GM18907 (cell line): ENCODE results near the gene PLXDC2.

Experiments
- ATAC-seq: cut with Tn5 transposase; IDR thresholded peaks from one replicate; pipeline ENCODE4 v1.9.1; 2021; ENCODE audit warnings: mild to moderate bottlenecking, moderate library complexity; ENCODE audit not compliant: unreplicated experiment

PLXDC2 gene

DNA sequence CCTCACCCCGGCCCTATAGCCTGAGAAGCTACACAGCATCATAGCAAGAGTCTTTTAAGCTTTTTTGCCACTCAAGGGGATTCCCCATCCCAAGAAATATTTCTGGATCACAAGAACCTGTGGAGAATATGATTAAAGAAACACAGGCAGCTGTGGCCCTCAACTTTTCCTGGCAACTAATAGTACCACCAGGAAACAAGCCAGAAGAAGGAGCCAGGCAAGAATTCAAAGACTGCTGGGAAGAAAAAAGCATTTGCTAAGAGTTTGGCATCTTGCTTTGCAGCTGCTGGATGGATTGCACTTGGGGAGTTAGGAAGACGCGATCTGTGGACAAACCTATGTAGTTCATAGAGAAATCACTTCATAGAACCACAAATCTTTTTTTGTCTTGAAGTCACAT is 437.8 kb downstream of the PLXDC2 start:
- no peak for ATAC-seq

DNA sequence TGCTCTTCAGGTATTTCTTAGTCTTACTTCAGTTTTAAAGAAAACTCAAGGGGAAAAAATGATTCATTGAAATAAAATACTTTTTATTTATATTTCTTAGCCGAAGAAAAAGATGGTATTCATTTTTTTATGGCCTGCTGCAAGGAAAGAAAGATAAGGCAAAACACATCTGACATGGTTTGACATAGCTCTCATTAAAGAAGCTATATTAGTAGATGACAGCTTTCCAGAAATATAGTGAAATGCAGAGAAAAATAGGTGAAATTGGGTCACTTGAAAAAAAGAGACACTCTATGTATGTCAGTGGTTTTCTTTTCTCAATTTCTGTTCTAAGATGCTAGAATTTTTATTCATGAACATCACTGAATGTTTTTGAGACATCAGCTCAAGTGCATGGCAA is 438.3 kb downstream of the PLXDC2 start:
- ATAC-seq, result no peak

DNA sequence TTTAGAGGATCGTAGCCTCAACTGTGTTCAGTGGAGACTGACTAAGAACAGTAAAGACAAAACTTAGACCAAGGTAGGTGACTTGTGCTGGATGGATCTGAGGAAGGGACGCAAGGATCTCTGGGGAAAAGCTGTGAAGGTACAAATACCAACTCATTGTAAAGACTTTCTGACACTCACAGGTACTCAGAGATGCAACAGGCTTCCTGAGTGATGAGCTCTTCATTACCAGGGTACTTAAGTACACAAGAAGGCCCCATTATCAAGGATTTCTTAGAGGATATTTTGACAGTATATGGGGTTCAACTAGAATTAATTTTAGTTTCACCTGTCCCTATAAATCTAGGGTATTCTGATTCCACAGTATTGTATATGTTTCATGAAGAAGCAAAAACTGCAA is 440.7 kb downstream of the PLXDC2 start:
- ATAC-seq, result peak; percentile 15

DNA sequence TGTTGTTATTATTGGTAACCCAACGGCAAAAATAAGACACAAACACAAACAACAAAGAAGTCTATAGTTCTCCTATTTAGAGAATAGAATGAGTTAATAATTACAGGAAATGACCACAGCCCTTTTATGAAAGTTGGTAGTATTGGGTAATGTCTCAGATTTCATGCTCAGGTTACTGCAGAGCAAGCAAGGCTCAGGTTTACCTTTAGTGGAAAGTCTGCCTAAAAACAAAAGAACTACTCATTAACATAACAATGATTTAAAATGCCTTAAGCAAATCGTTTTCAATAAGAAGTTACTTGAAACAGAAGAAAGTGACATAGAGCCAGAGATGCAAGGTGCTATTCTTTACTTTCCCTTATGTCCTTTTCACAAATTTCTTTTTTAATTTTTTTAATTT is 441.2 kb downstream of the PLXDC2 start:
- ATAC-seq, result peak; percentile 92

DNA sequence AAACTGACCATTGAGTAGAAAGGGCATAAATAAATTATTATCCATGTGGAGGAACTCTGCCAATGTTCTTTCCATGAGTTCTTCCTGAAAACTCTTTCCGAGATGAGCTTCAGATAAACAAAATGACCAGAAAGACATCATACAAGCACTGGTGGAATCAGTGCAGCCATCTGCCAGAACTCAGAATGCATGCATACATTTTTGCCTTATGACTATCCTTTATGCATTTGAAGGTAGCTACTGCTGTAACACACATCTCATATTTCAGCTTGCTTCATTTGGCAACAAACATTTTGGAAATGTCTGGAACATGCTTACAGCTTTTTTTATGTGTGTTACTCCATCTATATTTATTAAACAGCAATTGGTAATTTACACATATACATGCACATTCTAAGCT is 448.9 kb downstream of the PLXDC2 start:
- no peak for ATAC-seq

DNA sequence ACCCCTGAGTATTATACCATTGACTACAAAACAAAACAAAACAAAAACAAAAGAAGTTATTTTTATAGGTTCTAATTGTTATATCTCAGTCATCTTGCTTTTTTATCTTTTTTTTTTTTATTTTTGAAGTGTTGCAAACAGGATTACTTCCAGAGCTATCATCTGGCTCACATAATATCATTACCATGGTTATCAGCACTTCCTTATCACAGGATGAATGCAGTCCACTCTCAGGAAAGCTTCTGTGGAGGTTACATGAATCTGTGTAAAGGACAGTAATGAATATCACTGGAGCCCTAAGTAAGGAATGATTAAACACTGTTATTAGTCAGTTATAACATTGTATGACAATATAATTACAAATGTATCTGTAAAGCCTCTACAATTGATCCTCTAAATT is 451.5 kb downstream of the PLXDC2 start:
- ATAC-seq, result no peak

DNA sequence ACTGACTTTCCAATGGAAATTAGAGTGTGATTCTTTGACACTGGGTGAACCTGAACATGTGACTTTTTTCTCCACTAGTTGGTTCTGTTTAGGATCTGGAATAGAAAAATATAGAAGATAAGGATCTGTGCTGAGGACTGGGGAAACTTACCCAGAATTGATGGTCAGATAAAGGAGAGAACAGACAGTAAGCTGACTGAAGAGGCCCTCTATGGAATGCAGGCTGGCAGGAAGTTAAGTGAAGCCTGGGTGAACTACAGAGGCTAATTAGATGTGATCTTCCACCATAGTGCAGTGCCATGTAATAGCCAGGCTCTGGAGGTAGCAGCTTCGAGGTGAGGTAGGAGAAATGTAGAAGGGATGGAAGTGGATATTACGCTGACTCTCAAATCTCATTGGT is 455.3 kb downstream of the PLXDC2 start:
- ATAC-seq, result no peak

DNA sequence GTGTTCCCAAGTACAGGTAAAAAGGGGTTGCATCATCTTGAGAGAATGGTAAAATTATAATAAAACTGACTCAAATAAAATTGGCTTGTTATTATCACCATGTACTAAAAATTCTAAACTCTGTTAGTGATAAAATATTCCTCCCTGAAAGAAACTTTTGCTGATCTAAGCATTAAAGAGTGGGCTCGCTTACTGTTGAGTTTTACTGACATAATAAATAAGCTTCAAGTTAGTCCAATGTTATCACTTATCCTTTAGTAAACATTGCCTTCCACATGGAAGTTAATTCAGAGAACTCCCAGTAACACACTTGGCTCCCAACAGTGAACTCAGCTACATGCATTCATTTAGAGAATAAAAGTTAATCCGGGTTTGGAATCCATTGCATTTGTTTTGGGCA is 456.4 kb downstream of the PLXDC2 start:
- ATAC-seq, result no peak

DNA sequence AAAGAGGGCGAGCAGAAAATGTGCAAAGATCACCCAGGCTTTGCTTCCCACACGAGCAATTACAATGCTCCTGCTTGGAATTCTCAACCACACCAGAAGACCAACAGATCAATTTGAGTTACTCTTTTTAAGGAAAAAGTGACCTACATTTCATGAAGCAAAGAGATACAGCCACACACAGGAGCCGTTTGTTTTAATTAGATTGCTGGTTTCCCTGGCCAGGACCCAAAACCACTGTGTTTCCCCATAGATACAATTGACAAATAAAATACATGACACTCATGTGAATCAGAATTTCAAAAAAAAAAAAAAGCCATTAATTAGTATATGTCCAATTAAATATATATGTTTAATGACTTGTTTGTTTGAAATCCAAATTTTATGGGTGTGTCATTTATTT is 458.3 kb downstream of the PLXDC2 start:
- ATAC-seq, result no peak

DNA sequence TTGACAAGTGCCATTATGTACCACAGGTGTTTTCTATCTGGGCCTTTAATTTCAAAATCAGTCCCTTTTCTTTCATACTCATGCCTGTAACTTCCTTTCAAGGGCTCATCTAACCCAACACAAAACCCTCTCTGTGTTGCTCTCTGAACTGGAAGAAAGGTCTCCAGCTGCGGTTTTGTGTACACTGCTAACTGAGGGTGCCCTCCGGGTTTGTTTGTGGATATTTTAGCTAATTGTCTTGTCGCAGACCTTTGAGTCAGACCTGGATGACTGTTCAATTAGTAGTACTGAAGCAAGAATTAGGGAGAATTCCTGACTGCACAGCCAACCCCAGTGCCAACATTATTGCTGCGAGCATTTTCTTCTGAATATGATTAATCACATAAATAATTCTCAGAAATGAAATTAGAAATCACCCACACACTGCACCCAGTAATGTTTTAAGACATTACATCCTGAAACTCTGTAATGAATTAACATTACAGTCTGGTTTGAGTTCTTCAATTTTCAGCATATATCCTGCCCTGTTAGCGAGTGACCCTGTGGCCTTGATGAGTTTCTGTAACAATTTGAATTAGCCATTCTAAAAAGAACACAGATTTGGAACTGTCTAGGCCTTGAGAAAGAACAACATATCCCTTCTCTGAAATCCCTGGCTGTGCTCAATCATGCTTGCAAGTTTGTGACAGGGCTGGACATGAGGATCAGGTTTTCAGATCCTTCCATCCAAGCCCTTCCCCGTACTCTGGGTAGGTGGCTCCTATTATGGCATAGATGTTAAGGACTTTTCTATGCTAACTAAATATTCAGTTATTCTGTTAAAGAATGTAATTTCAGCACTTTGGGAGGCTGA is 460.1 kb downstream of the PLXDC2 start:
- no peak for ATAC-seq

DNA sequence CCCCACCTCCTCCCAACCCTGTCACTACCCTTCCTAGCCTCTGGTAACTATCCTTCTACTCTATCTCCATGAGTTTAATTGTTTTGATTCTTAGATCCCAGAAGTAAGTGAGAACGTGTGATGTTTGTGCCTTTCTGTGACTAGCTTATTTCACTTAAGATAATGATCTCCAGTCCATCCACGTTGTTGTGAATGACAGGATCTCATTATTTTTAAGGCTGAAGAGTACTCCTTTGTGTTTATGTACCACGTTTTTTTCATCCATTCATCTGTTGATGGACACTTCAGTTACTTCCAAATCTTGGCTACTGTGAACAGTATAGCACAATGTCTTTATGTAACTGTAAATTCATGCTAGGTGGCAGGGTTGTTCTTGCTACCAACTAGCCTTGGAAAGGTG is 461.6 kb downstream of the PLXDC2 start:
- no peak for ATAC-seq

DNA sequence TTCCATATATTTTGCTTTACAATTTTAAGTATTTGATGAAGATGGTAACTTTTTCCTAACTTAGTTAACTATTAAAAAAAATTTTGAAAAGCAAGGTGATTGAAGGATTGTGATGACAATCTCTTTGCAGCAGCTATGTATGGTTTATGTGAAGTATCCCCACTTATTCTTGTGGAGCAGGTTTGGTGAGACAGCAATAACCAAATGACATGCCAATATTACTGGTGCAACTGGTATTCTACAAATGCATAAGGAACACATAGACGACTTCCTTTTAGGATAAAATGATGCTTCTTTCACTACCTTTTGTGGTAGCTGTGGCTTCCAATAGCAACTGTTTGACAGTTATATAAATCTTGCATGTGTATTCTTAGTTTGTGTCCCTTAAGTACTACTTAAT is 465.3 kb downstream of the PLXDC2 start:
- no peak for ATAC-seq

DNA sequence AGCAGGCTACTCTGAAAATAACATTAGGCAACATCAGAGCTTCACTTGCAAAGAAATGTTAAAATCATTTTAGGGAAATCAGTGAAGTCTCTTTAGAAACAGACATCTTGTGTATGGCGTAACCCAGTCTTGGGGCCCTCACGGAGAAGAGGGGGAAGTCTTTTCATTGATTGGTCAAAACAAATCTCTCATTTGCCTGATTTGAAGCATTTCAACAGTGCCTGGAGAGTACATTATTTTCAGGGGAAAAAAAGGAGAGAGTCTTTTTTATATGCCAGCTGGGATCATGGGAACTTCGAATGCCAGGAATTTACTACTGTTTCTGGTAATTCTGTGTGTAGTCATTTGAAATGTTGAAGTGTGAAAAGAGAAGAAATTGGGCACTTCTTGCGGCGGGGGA is 471.4 kb downstream of the PLXDC2 start:
- no peak for ATAC-seq

DNA sequence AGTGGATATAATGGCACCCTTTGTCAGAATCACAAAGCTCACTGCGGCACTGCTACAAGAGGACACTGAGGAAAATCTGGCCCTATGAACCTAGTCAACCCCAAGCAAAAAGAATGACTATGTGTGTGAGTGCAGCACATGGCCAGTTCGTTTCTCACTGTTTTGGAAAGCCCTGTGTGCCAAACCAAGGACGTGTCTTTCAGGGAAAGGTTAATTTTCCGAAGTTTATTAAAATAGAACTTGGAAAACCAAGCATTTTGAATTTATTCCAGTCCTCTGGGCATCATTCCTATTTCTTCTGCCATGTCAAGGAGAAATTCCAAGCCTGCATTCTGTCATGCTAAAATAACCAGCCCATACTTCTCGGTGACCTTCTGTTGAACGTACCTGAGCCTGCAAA is 471.8 kb downstream of the PLXDC2 start:
- ATAC-seq, result no peak

DNA sequence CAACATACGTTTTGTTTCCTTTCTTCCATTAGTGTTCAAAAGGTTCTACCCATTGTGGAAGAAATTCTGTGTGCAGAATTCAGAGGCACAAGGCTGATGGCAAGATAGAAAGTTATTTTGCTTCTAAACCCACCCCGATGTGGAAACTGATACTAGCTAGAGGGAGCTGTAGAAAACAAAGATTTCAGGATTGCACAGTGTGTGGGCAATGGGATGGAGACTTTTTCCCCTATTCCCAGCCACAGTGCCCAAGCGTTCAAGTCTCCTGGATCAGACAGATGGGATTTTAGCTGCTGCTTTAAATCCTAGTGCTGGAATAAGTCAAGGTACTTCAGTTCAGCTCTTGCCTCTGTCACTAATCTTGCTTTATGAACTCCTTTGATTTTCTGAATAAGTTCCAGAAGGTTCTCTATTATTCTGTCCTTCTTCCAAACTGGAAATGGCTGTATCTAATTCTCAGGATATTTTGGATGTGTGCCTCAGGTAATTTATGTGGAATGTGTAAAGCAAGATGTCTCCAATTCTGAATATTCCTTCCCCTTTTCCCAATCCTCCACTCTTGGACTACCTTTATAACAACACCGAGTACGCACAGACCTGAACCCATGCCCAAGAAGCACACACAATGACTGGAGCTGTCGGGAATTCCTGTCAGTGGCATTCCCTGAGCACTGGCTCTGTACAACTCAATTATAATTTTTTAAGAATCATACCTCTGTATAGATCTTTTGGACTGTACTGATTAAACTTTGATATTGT is 473.0 kb downstream of the PLXDC2 start:
- no peak for ATAC-seq

DNA sequence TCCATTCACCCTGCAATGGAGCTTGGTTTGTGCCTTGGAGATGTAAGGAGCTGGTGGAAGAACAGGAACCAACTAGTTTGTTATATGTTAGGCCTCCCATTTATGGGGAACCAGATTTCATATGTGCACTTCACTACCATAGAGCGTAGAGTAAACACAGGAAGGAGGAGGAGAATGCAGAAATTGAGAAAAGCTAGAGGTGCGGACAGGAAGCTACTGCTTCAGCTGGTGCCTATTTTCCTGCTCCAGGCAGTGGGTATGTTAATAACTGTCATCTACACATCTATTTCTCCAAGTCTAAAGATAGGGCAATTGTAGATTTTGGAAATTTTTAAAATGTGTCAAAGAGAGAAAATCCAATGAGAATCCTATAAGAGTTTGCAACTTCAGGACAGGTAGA is 482.2 kb downstream of the PLXDC2 start:
- no peak for ATAC-seq

DNA sequence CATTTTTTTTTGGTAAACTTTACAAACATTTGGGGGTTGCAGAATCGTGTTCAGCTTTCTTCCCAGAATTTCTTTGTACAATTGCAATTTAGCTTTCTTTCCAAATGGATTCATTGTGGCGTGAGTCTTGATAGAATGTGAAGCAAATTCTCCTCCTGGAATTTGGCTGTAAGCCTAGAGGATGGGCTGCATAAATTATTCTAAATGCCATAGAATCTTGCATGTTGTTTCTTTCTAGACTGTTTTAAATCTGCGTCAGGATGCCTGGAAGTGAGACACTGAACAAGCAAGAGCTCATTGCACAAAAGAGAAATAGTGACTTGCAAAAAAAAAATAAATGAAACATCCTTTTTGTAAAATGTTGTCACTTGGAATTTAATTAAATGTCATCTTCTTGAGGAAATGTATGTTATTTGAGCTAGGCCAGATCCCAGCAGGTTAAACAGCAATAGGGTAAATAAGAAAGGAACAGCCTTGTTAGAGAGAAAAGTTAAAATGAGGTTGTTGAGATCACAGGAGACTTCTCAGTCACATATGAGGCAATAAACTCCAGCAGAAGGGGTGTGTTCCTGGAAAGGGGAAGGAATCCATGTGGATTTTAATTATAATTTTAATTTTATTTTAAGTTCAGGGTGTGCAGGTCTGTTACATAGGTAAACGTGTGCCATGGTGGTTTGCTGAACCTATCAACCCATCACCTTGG is 483.0 kb downstream of the PLXDC2 start:
- no peak for ATAC-seq

DNA sequence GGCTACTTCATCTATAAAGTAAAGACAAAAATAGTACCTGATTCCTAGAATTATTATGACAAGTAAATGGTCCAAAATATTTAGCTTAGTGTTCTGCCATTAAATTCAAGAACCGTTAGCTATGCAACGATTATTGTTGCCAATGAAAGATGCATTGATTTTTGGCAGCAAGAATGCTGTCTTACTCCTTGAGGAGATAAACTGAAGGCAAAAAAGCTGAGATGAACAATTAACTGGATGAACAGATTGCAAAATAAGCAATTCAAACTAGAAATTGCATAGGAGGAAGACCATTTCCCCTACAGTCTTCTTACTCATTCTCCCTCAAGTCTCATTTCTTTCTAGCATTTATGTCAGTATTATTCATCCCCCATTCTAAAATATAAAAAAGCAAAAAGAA is 484.5 kb downstream of the PLXDC2 start:
- ATAC-seq, result no peak

DNA sequence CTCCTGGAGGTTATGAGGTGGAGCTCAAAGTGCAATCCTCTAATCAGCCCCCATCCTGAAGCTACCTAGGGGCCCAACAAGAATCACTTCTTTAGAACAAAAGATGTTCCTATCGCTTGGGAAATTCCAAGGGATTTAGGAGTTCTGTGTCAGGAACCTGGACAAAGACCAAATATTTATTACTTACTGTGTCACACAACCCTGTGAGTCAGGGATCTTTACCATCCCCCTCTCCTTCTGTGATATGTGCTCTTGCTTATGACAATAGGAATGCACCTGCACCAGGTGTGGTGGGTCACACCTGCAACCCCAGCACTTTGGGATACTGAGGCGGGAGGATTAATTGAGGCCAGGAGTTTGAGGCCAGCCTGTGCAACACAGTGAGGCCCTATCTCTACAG is 485.8 kb downstream of the PLXDC2 start:
- ATAC-seq, result no peak

DNA sequence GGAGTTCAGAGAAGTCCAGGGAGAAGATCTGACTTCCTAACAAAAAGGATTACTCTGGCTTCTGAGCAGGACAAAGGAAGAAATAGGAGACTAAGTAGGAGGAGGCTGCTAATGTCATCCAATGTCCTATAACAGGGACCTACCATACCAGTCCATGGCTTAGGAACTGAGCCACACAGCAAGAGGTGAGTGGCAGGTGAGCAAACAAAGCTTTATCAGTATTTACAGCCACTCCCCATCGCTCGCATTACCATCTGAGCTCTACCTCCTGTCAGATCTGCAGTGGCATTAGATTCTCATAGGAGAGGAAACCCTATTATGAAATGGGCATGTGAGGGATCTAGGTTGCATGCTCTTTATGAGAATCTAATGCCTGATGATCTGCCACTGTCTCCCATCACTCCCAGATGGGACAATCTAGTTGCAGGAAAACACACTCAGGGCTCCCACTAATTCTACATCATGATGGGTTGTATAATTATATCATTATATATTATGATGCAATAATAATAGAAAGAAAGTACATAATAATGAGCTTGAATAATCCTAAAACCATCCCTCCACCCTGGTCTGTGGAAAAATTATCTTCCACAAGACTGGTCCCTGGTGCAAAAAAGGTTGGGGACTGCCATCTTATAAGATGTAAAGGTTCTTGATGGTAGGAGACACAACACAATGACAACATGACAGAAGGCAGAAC is 487.4 kb downstream of the PLXDC2 start:
- ATAC-seq, result no peak

DNA sequence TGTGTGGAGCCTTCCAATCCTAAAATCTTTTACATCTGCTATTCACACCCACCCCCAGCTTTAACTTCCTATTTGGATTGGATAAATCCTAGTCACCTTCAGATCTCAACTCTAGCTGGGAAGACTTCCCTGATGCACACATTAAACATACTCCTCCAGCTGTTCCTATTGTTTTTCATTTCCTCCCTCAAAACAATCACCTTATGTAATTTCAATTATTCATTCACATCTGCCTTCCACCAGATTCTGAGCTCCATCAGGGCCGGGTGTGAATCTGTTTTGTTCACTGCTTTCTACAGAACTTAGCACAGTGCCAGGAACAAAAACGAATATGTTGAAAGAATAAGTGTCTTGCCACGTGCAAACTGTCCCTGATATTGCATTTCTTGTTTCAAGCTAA is 497.4 kb downstream of the PLXDC2 start:
- no peak for ATAC-seq
